Naive thymus-derived CD8-positive, alpha-beta T cell (primary cell): ENCODE results near the gene ZNF554. TPM values are rescaled to one million over a fixed set of nuclear protein-coding genes. Genes with fewer than 3 reads are reported as not detected.

Experiments
- ATAC-seq, 2 donors: fragments of 150-1000 bp; cut with Tn5 transposase in 1 of 2; sonication (Bioruptor Pico), chemical (Tn5 transposase) in 1 of 2; 1 replicate in 1 of 2; 2 replicates in 1 of 2; pipeline ENCODE4 v1.10.0; 2021; ENCODE audit warnings: mild to moderate bottlenecking in 2 of 2, moderate library complexity in 2 of 2
- POLR2A ChIA-PET: fragments of 350-600 bp; sonication (Branson Sonifier 250); formaldehyde crosslinking; loops from one replicate; lab custom pipeline; 2021; ENCODE audit warnings: antibody characterized with exemption; lab: Charles Lee
- DNase-seq, 10 donors: peaks; one replicate each; pipeline versions ENCODE4 v3.0.0 to v3.0.0-alpha.2; 2020 to 2022
- H3K27ac Mint-ChIP-seq, 10 donors: one replicate each; pipeline ENCODE4 v1.8.0; 2020 to 2022; ENCODE audit warnings: mild to moderate bottlenecking in 10 of 10, mixed read lengths in 10 of 10, moderate library complexity in 4 of 10, inconsistent platforms in 1 of 10
- H3K27me3 Mint-ChIP-seq, 5 donors: one replicate each; pipeline ENCODE4 v1.8.0; 2021 to 2022; ENCODE audit warnings: mixed read lengths in 5 of 5
- H3K36me3 Mint-ChIP-seq, 3 donors: one replicate each; pipeline ENCODE4 v1.8.0; 2020 to 2022; ENCODE audit warnings: mixed read lengths in 3 of 3, mild to moderate bottlenecking in 2 of 3, inconsistent platforms in 1 of 3
- H3K4me1 Mint-ChIP-seq, 4 donors: one replicate each; pipeline ENCODE4 v1.8.0; 2021 to 2022; ENCODE audit warnings: mixed read lengths in 4 of 4
- H3K4me3 Mint-ChIP-seq, 10 donors: one replicate each; pipeline ENCODE4 v1.8.0; 2020 to 2022; ENCODE audit warnings: mild to moderate bottlenecking in 10 of 10, mixed read lengths in 10 of 10, moderate library complexity in 6 of 10, inconsistent platforms in 1 of 10
- H3K9me3 Mint-ChIP-seq, 9 donors: one replicate each; pipeline ENCODE4 v1.8.0; 2020 to 2022; ENCODE audit warnings: mixed read lengths in 9 of 9, mild to moderate bottlenecking in 3 of 9, inconsistent platforms in 1 of 9, moderate library complexity in 1 of 9
- polyA plus RNA-seq, 3 donors: library from polyadenylated mRNA; unstranded; fragments of 300-500 nt; fragmentation: Illumina TruSeq; gene quantifications; one replicate each; pipeline ENCODE4 v1.2.3, GENCODE V29; 2021
- total RNA-seq, 8 experiments: library from RNA in 2 of 8; stranded (reverse) in 2 of 8; gene quantifications; one replicate each; pipeline ENCODE4 v1.2.3 and lab custom pipeline; 2021 to 2026

Gene ZNF554
- total and polyA plus RNA-seq, 5 experiments from 2014 or later, result 3.6 to 8.3 (median 7.6) TPM

- peaks cover 0 to 34% (median 7%) of the 10 kb centered on the region in 3 donors for H3K36me3 Mint-ChIP-seq
- DNase-seq (no peak), ATAC-seq (no peak)
- POLR2A ChIA-PET, result no interaction called here
- peaks cover 0 to 7% (median 4%) of the 10 kb centered on the region in 4 donors for H3K4me1 Mint-ChIP-seq
- H3K27ac Mint-ChIP-seq, result no peak overlapping the region
- no peak overlapping the region for H3K4me3 Mint-ChIP-seq
- H3K9me3 Mint-ChIP-seq, result no peaks in the 10 kb centered on the region
- no peaks in the 10 kb centered on the region for H3K27me3 Mint-ChIP-seq
These were observed 26.5 kb upstream of the ZNF554 start for GRCh38 chr19:2793126-2793525.

DNA sequence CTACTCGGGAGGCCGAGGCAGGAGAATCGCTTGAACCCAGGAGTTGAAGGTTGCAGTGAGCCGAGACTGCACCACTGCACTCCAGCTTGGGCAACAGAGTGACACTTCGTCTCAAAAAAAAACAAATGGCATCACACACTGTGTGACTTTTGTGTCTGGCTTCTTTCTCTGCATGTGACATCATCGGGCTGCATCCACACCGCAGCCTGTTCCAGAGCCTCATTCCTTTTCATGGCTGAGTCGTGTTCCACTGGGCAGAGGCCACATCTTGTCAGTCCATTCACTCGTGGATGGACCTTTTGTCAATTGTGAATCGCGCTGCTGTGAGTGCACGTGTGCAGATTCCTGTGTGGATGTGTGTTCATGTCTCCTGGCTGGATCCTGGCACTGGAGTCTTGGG lies 26.1 kb upstream of the ZNF554 start:
- POLR2A ChIA-PET, result interaction anchor here (1.0 kb wide), 1 partner anchor 8 kb away, joined by 3 read pairs; the partner anchor contains the start of gene THOP1
- no peak overlapping the region for H3K4me3 Mint-ChIP-seq
- no peaks in the 10 kb centered on the region for H3K9me3 Mint-ChIP-seq
- no peaks in the 10 kb centered on the region for H3K27me3 Mint-ChIP-seq
- peaks cover 0 to 34% (median 7%) of the 10 kb centered on the region in 3 donors for H3K36me3 Mint-ChIP-seq
- H3K4me1 Mint-ChIP-seq, result peaks cover 0 to 6% (median 3%) of the 10 kb centered on the region in 4 donors
- no peak for DNase-seq
- ATAC-seq, result no peak
- H3K27ac Mint-ChIP-seq, result no peak overlapping the region

DNA sequence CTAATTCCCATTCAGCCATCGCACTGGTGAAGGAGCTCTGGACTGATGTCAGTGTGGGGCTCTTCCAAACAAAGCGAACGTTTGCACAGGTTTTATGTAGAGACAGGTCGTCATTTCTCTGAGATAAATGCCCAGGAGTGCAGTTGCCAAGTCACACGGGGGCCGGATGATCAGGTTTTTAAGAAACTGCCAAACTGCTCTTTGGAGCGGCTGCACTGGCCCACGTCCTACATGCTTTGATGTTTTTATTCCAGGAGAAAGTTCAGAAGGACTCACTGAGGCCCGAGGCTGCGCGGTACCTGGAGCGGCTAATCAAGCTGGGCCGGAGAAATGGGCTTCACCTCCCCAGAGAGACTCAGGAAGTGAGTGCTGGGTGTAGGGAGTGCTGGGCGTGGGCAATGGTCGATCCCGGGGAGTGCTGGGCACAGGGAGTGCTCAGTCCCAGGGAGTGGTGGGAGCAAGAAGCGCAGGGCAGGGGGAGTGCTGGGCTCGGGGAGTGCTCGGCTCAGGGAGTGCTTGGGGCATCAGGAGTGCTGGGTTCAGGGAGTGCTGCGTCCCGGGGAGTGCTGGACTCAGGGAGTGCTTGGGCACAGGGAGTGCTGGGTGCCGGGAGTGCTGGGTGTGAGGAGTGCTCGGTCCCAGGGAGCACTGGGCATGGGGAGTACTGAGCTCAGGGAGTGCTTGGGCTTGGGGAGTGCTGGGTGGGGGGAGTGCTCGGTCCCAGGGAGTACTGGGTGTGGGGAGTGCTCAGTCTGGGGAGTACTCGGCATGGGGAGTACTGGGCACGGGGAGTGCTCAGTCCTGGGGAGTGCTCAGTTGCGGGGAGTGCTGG lies 23.6 kb upstream of the ZNF554 start:
- Mint-ChIP-seq H3K27ac (no peak overlapping the region), H3K4me1 (peaks cover 0 to 3% (median 0%) of the 10 kb centered on the region in 4 donors), H3K4me3 (no peak overlapping the region), H3K9me3 (no peaks in the 10 kb centered on the region), H3K36me3 (peaks cover 0 to 33% (median 7%) of the 10 kb centered on the region in 3 donors), H3K27me3 (no peaks in the 10 kb centered on the region)
- ATAC-seq (no peak), DNase-seq (no peak)
- POLR2A ChIA-PET, result interaction anchor here (0.6 kb wide), 1 partner anchor 129 kb away, joined by 3 read pairs; no protein-coding TSS in a partner anchor

DNA sequence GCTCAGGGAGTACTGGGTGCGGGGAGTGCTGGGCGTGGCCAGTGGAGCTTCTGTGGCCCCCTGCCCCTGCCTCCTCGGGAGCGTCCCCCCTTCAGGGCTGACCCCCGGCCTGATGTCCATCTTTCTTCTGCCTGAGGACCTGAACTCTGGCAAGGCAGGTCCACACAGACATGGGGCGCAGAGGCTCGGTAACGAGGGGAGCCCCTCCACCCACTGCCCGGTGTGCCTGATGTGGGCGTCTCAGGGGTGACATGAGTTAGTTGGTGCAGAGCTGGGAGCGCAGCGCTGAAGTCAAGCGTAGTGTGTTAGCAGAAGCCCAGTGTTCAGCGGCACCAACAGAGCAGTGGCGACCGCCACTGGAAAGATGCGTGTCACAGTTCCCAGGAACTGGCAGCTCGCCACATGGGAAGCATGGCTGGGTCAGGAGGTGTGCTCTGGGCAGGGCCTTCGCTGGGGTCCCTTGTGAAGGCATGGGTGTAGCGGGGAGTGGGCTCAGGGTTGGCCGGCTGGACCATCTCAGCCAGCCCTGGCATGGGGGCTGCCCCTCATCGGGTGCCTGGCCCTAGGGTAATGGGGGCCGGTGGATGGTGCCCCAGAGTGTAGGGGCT lies 22.9 kb upstream of the ZNF554 start:
- Mint-ChIP-seq H3K4me1 (peaks cover 0 to 3% (median 0%) of the 10 kb centered on the region in 4 donors), H3K36me3 (peaks cover 0 to 35% (median 8%) of the 10 kb centered on the region in 3 donors), H3K27ac (peak overlapping the region in 1 of 10 donors; percentile 17), H3K9me3 (no peaks in the 10 kb centered on the region), H3K27me3 (no peaks in the 10 kb centered on the region), H3K4me3 (no peak overlapping the region)
- no peak for DNase-seq
- ATAC-seq, result no peak
- POLR2A ChIA-PET, result interaction anchor here (0.6 kb wide), 1 partner anchor 128 kb away, joined by 3 read pairs; no protein-coding TSS in a partner anchor

- DNase-seq, result no peak
- H3K27ac Mint-ChIP-seq, result no peak overlapping the region
- H3K27me3 Mint-ChIP-seq, result no peaks in the 10 kb centered on the region
- peaks cover 0 to 1% (median 0%) of the 10 kb centered on the region in 4 donors for H3K4me1 Mint-ChIP-seq
- H3K4me3 Mint-ChIP-seq, result no peak overlapping the region
- ATAC-seq, result no peak
- H3K9me3 Mint-ChIP-seq, result no peaks in the 10 kb centered on the region
- POLR2A ChIA-PET, result no interaction called here
- peaks cover 0 to 33% (median 7%) of the 10 kb centered on the region in 3 donors for H3K36me3 Mint-ChIP-seq
These were observed 22.4 kb upstream of the ZNF554 start for GRCh38 chr19:2797280-2797679.

DNA sequence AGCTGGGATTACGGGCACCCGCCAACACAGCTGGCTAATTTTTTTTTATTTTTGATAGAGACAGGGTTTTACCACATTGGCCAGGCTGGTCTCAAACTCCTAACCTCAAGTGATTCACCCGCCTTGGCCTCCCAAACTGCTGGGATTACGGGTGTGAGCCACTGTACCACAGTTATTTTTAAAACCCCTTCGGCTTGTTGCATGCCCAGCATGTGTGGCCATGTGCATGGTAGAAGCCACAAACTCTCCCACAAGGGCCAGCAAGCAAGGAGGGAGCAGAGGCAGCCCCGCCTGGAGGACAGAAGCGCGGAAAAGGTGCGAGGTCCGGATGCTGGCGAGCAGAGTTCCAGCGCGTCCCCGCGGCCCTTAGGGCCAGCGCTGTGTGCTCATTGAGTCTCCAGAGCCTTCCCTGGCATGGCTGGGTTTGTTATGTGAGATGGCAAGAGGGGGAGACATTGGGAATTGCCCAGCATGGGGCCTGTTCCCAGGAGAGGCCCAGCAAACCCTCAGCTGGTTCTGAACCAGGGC lies 21.4 kb upstream of the ZNF554 start:
- POLR2A ChIA-PET, result no interaction called here
- Mint-ChIP-seq H3K36me3 (peaks cover 0 to 34% (median 9%) of the 10 kb centered on the region in 3 donors), H3K27me3 (no peaks in the 10 kb centered on the region), H3K4me3 (no peak overlapping the region), H3K27ac (no peak overlapping the region), H3K9me3 (no peaks in the 10 kb centered on the region), H3K4me1 (peaks cover 0 to 4% (median 1%) of the 10 kb centered on the region in 4 donors)
- no peak for ATAC-seq
- DNase-seq, result no peak

GRCh38 chr19:2798733-2799132 lies 20.9 kb upstream of the ZNF554 start:
- Mint-ChIP-seq H3K27ac (no peak overlapping the region), H3K27me3 (no peaks in the 10 kb centered on the region), H3K9me3 (no peaks in the 10 kb centered on the region), H3K4me3 (no peak overlapping the region), H3K36me3 (peaks cover 0 to 33% (median 7%) of the 10 kb centered on the region in 3 donors), H3K4me1 (peaks cover 0 to 4% (median 1%) of the 10 kb centered on the region in 4 donors)
- POLR2A ChIA-PET, result no interaction called here
- no peak for ATAC-seq
- no peak for DNase-seq

DNA sequence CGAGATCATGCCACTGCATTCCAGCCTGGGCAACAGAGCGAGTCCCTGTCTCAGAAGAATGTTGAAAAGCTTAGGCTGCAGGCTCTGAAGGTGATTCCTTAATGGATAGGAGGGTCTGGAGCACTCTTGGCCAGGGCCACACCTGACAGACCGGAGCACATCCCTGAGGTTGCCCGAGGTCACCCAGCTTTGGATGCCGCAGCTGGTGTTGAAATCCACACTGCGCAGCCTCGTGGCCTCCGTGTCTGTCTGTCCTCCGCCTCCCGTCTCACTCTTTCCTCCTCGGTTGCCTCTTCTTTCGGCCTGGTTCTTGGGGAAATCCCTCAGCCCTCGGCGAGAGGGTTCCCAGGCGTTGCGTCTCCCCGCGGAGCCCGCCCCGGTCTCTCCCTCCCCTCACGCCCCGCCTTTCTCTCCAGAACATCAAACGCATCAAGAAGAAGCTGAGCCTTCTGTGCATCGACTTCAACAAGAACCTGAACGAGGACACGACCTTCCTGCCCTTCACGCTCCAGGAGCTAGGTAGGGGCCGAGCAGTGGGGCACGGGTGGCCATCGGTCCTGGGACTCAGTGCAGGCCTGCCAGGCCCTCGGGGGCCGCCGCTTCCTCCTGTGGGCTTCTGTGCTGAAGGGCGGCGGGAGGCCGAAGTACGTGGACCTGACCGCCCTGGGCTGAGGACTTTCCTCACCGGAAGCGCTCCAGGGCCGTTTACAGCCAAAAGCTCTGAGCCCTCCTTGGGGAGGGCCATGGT lies 20.2 kb upstream of the ZNF554 start:
- H3K4me1 Mint-ChIP-seq, result peaks cover 0 to 4% (median 1%) of the 10 kb centered on the region in 4 donors
- no peaks in the 10 kb centered on the region for H3K27me3 Mint-ChIP-seq
- peaks cover 0 to 35% (median 7%) of the 10 kb centered on the region in 3 donors for H3K36me3 Mint-ChIP-seq
- ATAC-seq (no peak), DNase-seq (no peak)
- no peak overlapping the region for H3K27ac Mint-ChIP-seq
- no peaks in the 10 kb centered on the region for H3K9me3 Mint-ChIP-seq
- POLR2A ChIA-PET, result no interaction called here
- no peak overlapping the region for H3K4me3 Mint-ChIP-seq

- no peak overlapping the region for H3K27ac Mint-ChIP-seq
- no peaks in the 10 kb centered on the region for H3K27me3 Mint-ChIP-seq
- H3K9me3 Mint-ChIP-seq, result no peaks in the 10 kb centered on the region
- H3K4me3 Mint-ChIP-seq, result no peak overlapping the region
- POLR2A ChIA-PET, result no interaction called here
- ATAC-seq (no peak), DNase-seq (no peak)
- H3K36me3 Mint-ChIP-seq, result peaks cover 0 to 36% (median 7%) of the 10 kb centered on the region in 3 donors
- peaks cover 0 to 4% (median 1%) of the 10 kb centered on the region in 4 donors for H3K4me1 Mint-ChIP-seq
These were observed 19.2 kb upstream of the ZNF554 start for GRCh38 chr19:2800506-2800905.

DNA sequence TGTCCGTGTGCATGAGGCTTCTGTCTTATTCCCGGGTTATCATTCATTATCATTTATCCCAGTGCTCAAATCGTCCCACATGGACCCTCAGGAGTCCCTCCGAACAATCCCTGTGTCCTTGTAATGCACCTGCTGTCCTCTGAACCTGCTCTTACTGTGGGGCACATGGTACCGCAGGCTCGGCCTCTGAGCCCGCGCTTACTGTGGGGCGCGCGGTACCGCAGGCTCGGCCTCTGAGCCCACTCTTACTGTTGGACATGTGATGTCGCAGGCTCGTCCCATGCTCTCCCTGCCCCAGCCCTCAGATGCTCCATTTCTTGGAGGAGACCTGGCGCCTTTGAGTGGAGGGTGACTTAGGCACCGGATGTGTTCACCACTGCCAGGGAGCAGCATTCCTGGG lies 16.8 kb upstream of the ZNF554 start:
- H3K27ac Mint-ChIP-seq, result no peak overlapping the region
- H3K4me3 Mint-ChIP-seq, result no peak overlapping the region
- ATAC-seq (no peak), DNase-seq (no peak)
- no peaks in the 10 kb centered on the region for H3K27me3 Mint-ChIP-seq
- no peaks in the 10 kb centered on the region for H3K9me3 Mint-ChIP-seq
- H3K36me3 Mint-ChIP-seq, result peaks cover 0 to 30% (median 4%) of the 10 kb centered on the region in 3 donors
- POLR2A ChIA-PET, result no interaction called here
- H3K4me1 Mint-ChIP-seq, result peaks cover 0 to 4% (median 1%) of the 10 kb centered on the region in 4 donors

GRCh38 chr19:2803486-2804155 lies 16.0 kb upstream of the ZNF554 start:
- H3K9me3 Mint-ChIP-seq, result no peaks in the 10 kb centered on the region
- ATAC-seq (no peak), DNase-seq (no peak)
- H3K4me1 Mint-ChIP-seq, result peaks cover 0 to 4% (median 1%) of the 10 kb centered on the region in 4 donors
- H3K36me3 Mint-ChIP-seq, result peaks cover 0 to 31% (median 5%) of the 10 kb centered on the region in 3 donors
- H3K4me3 Mint-ChIP-seq, result no peak overlapping the region
- peak overlapping the region in 3 of 10 donors; percentile 14 to 71 (median 29) for H3K27ac Mint-ChIP-seq
- POLR2A ChIA-PET, result interaction anchor here (0.5 kb wide), 1 partner anchor 142 kb away, joined by 3 read pairs; no protein-coding TSS in a partner anchor
- no peaks in the 10 kb centered on the region for H3K27me3 Mint-ChIP-seq
